IPS-20b (cell line): Measurements from ENCODE around the gene MYL5.

ENCODE experiments used
- H3K27ac ChIP-seq: one replicate; pipeline ENCODE4 v1.5.1; 2013; ENCODE audit warnings: low read length
- H3K27me3 ChIP-seq: 2 replicates; pipeline ENCODE4 v1.6.1; 2013; ENCODE audit warnings: mild to moderate bottlenecking, low read length, inconsistent platforms; ENCODE audit not compliant: insufficient read depth
- H3K36me3 ChIP-seq: 2 replicates; pipeline ENCODE4 v1.6.1; 2013; ENCODE audit warnings: low read depth, mild to moderate bottlenecking, inconsistent platforms, low read length, moderate library complexity; ENCODE audit not compliant: insufficient read depth
- H3K4me1 ChIP-seq: 2 replicates; pipeline ENCODE4 v1.6.1; 2013; ENCODE audit warnings: mild to moderate bottlenecking, control low read depth, inconsistent platforms, low read length, moderate library complexity; ENCODE audit not compliant: insufficient read depth
- H3K4me3 ChIP-seq: 2 replicates; pipeline ENCODE4 v1.5.1; 2013; ENCODE audit warnings: mild to moderate bottlenecking, low read length, inconsistent platforms
- H3K9ac ChIP-seq: 2 replicates; pipeline ENCODE4 v1.6.1; 2013; ENCODE audit warnings: low read depth, mild to moderate bottlenecking, inconsistent platforms, low read length, moderate library complexity
- H3K9me3 ChIP-seq: 2 replicates; pipeline ENCODE4 v1.6.1; 2013; ENCODE audit warnings: mild to moderate bottlenecking, low read depth, low read length, inconsistent platforms; ENCODE audit not compliant: insufficient read depth

The MYL5 gene

GRCh38 chr4:680091-680490, 5.7 kb downstream of the MYL5 start:
- peak overlapping the region; percentile 68; the same call in 1 of the 2 replicates for H3K4me3 ChIP-seq

DNA sequence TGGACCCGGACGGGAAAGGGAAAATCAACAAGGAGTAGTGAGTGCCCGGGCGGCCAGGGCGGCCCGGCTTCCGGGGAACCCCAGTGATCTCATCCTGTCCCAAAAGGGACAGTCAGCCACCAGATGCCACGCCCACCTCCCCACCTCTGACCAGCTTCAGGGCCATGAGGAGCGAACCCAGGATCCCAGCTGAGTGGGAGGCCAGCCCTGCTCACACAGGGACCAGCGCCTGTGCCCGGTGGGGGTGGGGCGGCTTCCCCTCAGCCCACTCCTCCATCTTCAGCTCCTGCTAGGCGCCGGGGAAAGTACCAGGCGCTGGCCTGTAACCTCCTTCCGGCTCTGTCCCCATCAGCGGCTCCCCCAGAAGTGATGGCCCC, 6.2 kb downstream of the MYL5 start:
- peak overlapping the region; percentile 68 for H3K4me3 ChIP-seq
- no peak overlapping the region; the same call in 1 of the 2 replicates for H3K9ac ChIP-seq
- H3K4me1 ChIP-seq = peaks cover 5% of the 10 kb centered on the region
- peaks cover 6% of the 10 kb centered on the region; the same call in 1 of the 2 replicates for H3K27me3 ChIP-seq
- no peak overlapping the region for H3K27ac ChIP-seq
- H3K9me3 ChIP-seq = no peaks in the 10 kb centered on the region
- H3K36me3 ChIP-seq = no peaks in the 10 kb centered on the region

More at GRCh38 chr4:680091-680490, 5.7 kb downstream of the MYL5 start:
- H3K27ac ChIP-seq = no peak overlapping the region
- peaks cover 5% of the 10 kb centered on the region for H3K4me1 ChIP-seq
- no peaks in the 10 kb centered on the region for H3K36me3 ChIP-seq
- no peaks in the 10 kb centered on the region for H3K9me3 ChIP-seq
- no peak overlapping the region for H3K9ac ChIP-seq
- H3K27me3 ChIP-seq = peaks cover 6% of the 10 kb centered on the region; the same call in 1 of the 2 replicates

DNA sequence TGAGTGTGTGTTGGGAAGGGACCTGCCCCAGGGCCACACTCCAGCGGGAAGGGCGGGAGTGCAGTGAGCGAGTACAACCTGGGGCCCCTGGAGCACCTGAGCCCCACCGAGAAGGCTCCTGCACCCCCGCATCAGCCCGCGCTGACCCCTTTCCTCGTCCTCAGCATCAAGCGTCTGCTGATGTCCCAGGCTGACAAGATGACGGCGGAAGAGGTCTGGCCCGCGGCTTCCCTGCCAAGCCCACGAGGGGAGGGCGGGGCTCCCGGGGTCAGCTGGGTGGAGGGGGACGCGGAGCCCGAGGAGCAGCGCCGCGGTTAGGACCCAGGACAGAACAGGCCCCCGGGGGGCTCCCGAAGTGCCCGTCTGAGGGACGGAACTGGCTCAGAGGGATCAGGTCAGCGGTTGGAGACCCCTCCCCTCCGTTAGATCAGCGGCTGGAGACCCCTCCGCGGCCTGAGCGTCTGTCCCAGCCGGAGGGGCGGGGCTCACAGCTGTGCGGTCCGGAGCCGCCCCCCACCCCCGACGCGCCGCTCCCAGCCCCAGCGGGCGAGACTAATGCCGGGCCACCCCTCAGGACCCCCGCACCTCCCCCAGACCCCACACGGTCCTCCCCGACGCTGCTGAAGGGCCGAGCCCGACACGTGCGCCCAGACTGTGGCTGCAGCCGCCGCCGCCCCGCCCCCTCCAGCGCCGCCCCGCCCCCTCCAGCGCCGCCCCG, 6.7 kb downstream of the MYL5 start:
- peaks cover 6% of the 10 kb centered on the region; the same call in 1 of the 2 replicates for H3K27me3 ChIP-seq
- peak overlapping the region; percentile 68 for H3K4me3 ChIP-seq
- no peaks in the 10 kb centered on the region for H3K9me3 ChIP-seq
- no peaks in the 10 kb centered on the region for H3K36me3 ChIP-seq
- peaks cover 5% of the 10 kb centered on the region for H3K4me1 ChIP-seq
- H3K9ac ChIP-seq = no peak overlapping the region; the same call in 1 of the 2 replicates
- H3K27ac ChIP-seq = no peak overlapping the region

DNA sequence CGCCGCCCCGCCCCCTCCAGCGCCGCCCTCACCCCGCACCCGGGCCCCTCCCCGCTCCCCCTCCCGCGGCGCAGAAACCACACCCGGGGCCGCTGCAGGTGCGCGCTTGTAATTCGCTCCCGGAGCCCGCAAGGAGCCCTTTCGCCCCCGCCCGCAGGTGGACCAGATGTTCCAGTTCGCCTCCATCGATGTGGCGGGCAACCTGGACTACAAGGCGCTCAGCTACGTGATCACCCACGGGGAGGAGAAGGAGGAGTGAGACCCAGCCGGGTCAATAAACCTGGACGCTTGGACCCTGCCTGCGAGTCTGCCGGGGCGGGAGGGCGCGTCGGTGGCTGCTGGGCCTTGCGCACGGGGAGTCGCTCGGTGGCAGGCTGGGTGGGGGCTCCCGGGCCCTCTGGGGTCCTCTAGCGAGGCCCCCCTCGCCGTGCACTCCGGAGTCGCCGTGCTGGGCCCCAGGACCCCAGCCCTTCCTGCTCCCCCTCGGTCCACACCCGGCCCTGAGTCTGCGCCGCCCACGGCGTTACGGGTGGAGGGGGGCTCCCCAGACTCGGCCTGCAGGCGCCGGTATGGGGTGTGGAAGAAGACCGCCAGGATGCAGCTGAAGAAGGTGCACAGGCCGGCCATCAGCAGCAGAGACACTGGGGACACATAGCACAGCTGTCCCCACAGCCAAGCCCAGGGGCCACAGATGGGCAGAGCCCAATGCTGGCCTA, 7.6 kb downstream of the MYL5 start:
- Histone ChIP-seq H3K4me3 (no peak overlapping the region), H3K27me3 (peaks cover 6% of the 10 kb centered on the region; the same call in 1 of the 2 replicates), H3K27ac (no peak overlapping the region), H3K9me3 (no peaks in the 10 kb centered on the region), H3K9ac (no peak overlapping the region), H3K36me3 (no peaks in the 10 kb centered on the region), H3K4me1 (peaks cover 5% of the 10 kb centered on the region)

DNA sequence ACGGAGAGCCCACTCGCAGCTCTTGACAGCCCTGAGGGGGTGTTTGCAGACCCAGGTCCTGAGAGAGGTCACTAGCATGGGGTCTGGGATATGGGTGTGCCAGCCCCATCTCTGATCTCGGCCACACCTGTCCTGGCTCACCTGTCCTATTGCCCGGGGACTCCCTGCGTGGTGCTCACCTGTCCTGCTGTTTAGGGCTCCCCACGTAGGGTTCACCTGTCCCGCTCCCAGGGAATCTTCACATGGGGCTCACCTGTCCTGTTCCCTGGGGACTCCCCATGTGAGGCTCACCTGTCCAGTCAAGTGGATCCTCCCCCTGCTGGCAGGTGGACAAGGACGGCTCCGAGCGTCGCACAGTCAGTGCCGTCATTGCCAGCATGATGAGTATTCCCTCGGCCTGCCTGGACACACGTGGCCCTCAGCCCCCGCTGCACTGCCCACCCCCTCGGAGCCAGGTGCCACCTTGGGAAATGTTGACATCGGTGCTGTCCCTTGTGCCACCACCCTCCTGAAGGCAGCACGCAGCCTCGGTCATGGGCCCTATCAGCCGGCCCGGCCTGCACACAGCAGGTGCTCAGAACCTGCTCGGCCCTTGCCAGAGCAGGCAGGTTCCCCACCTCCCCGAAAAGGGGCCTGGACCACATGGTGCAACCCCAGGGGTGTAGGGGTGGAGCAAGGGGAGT, 8.3 kb downstream of the MYL5 start:
- Histone ChIP-seq H3K9me3 (no peaks in the 10 kb centered on the region), H3K27me3 (peaks cover 6% of the 10 kb centered on the region; the same call in 1 of the 2 replicates), H3K9ac (no peak overlapping the region), H3K36me3 (no peaks in the 10 kb centered on the region), H3K27ac (no peak overlapping the region), H3K4me1 (peaks cover 5% of the 10 kb centered on the region), H3K4me3 (no peak overlapping the region)

DNA sequence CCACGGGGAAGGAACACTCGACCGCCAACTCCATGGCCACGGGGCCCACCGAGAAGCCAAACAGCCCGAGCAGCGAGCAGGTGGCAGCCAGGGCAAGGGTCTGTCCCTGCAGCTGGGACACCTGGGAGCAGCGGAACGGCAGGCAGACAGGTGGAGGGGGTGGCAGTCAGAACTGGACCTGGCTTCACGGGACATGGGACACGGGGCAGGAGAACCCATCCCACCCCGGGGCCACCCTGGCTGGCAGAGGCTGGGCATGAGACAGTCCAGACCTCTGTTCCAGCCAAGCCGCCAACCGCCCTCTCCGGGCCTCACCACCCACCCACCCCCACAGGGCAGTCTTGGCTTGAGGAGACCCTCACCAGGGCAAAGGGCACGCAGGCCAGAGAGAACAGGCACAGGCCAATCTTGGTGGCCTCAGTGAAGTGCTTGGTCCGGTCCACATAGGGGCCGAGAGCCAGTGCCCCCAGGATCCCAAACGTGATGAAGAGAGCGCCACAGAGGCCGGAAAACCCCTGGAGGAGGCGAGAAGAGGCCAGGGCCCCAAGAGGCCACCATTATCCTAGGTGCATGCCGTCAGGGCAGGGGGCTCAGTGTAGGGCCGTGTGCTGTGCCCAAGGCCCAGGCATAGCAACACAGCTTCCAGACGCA, 9.0 kb downstream of the MYL5 start:
- H3K4me1 ChIP-seq = peaks cover 5% of the 10 kb centered on the region
- H3K36me3 ChIP-seq = no peaks in the 10 kb centered on the region
- peaks cover 13% of the 10 kb centered on the region; the same call in 1 of the 2 replicates for H3K27me3 ChIP-seq
- no peak overlapping the region for H3K4me3 ChIP-seq
- no peaks in the 10 kb centered on the region for H3K9me3 ChIP-seq
- no peak overlapping the region for H3K27ac ChIP-seq
- no peak overlapping the region for H3K9ac ChIP-seq

- Histone ChIP-seq H3K4me3 (no peak overlapping the region), H3K9ac (no peak overlapping the region), H3K27ac (no peak overlapping the region)
These were observed 9.8 kb downstream of the MYL5 start for GRCh38 chr4:683982-684622.

GRCh38 chr4:684623-685327, 10.4 kb downstream of the MYL5 start:
- peaks cover 9% of the 10 kb centered on the region for H3K4me1 ChIP-seq
- H3K36me3 ChIP-seq = no peaks in the 10 kb centered on the region
- H3K9me3 ChIP-seq = no peaks in the 10 kb centered on the region
- no peak overlapping the region for H3K27ac ChIP-seq
- peaks cover 15% of the 10 kb centered on the region; the same call in 1 of the 2 replicates for H3K27me3 ChIP-seq
- no peak overlapping the region for H3K4me3 ChIP-seq
- H3K9ac ChIP-seq = no peak overlapping the region

More at GRCh38 chr4:683982-684622, 9.8 kb downstream of the MYL5 start:
- Histone ChIP-seq H3K9me3 (no peaks in the 10 kb centered on the region), H3K27me3 (peaks cover 8% of the 10 kb centered on the region; the same call in 1 of the 2 replicates), H3K4me1 (peaks cover 5% of the 10 kb centered on the region), H3K36me3 (no peaks in the 10 kb centered on the region)

- Histone ChIP-seq H3K27me3 (peaks cover 19% of the 10 kb centered on the region; the same call in 1 of the 2 replicates), H3K9ac (no peak overlapping the region), H3K9me3 (no peaks in the 10 kb centered on the region), H3K4me1 (peaks cover 5% of the 10 kb centered on the region; the same call in 1 of the 2 replicates), H3K27ac (no peak overlapping the region), H3K36me3 (no peaks in the 10 kb centered on the region), H3K4me3 (no peak overlapping the region)
These were observed 11.5 kb downstream of the MYL5 start for GRCh38 chr4:685679-686412.

GRCh38 chr4:686413-687040, 12.2 kb downstream of the MYL5 start:
- H3K4me1 ChIP-seq = peaks cover 5% of the 10 kb centered on the region; the same call in 1 of the 2 replicates
- no peaks in the 10 kb centered on the region for H3K9me3 ChIP-seq
- H3K4me3 ChIP-seq = no peak overlapping the region
- peaks cover 19% of the 10 kb centered on the region; the same call in 1 of the 2 replicates for H3K27me3 ChIP-seq
- H3K27ac ChIP-seq = no peak overlapping the region
- H3K9ac ChIP-seq = no peak overlapping the region
- H3K36me3 ChIP-seq = no peaks in the 10 kb centered on the region
